HG03460 (cell line): ENCODE measurements around the gene ATPAF2.
"Not testable (repeated sequence)": the region's sequence is repeated elsewhere in the genome, so short reads cannot be mapped to it uniquely, and the experiment has no call there.

Experiments
- ATAC-seq: cut with Tn5 transposase; IDR thresholded peaks from one replicate; pipeline ENCODE4 v1.9.1; 2021; ENCODE audit not compliant: unreplicated experiment

ATPAF2 gene

GRCh38 chr17:18014006-18014405 is 25.0 kb downstream of the ATPAF2 start:
- no peak for ATAC-seq

- no peak for ATAC-seq
These were observed 27.7 kb downstream of the ATPAF2 start for GRCh38 chr17:18011286-18011685.

DNA sequence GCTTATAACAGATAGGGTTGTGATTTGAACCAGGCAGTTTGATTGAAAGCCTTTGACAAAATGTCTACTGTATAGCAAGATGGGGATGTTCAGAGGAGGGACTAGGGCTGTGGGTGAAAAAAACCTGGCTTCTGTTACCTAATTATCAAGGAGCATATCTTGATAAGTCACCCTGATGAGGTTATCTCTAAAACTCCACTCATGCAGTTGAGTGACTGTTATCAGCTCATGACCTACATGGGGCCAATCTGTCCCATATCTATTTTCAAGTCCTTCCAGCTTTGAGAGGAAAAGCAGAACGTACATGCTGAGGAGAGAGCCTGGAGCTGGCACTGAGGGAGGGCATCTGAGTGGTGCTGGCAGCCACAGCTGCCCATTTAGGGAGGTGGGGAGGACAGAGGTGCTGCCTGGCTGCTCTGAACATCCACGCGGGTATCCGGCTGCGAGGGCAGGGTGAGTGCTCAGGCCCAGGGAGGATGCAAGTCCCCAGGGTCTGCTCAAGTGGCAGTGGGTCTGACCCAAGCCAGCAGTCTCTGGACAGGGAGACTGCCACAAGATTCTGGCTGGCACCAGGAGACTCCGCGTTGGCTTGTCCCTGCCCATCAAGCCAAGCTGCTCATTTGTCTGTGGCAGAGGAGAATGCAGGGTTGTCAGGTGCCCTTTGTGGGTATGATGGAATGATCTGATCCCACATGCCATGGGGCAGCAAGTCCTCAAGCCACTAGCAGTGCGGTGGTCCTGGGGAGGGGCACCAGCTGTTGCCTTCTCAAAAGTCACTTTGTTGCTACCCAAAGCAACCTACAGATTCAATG is 29.2 kb downstream of the ATPAF2 start:
- ATAC-seq, result no peak

DNA sequence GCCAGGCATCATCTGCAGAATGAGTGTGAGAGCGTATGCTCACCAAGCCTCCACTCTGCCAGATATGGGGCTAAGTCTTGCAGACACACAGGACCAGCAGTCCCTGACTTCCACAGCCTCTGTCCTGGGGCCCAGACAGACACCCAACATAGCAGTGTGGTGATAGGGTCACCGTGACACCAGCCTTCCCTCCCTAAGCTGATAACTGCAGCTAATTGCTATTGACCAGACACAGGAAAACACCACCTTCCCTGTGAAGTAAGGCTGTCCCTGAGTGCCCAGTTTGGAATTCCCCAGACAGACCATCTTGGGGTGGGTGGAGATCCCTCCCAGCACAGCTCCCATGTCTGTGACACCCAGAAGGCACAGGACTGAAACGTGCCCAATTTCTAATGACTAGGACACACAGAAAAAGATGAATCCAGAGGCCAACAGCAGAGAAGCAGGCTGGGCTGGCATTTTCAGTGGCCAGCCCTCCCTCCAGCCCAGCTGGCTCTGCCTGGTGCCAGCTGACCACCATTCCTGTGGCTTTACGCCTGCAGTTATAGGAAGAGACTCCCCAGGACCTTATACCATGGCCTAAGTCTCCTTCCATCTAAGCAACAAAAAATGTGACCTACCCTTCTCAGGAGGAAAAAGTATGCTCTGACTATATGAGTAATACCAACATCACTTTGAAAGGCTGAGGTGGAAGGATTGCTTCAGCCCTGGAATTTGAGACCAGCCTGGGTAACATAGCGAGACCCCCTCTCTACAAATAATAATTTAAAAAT is 30.3 kb downstream of the ATPAF2 start:
- ATAC-seq, result no peak

DNA sequence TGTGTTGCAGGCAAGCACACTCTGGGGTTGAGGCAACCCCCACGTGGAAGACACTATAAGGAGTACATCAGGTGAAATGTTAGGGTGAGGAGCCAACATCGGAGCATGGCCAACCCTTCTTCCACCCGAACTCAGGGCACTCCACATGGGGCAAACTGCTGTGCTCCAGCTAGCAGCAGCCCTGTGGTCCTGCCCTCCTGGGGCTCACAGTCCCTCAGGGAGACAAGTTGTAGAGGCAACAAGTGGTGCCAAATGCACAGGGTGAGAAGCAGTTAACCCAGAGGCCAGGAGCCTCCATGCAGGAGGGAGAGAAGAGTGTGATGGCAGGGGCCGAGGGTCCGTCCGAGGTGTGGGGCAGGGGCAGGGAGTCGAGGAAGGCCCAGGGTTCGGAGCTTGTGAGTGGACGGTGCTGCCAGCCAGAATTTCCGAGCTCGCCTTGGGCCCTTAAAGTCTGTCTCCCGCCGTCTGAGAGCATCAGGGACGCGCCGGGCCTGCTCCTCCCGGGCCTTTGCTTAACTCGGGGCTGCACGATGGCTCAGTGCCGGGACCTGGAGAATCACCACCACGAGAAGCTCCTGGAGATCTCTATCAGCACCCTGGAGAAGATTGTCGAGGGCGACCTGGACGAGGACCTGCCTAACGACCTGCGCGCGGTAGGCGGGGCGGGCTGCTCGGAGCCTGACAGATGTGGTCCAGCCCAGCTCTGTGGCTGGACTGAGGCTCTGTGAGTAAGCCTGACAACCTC is 32.3 kb downstream of the ATPAF2 start:
- no peak for ATAC-seq

DNA sequence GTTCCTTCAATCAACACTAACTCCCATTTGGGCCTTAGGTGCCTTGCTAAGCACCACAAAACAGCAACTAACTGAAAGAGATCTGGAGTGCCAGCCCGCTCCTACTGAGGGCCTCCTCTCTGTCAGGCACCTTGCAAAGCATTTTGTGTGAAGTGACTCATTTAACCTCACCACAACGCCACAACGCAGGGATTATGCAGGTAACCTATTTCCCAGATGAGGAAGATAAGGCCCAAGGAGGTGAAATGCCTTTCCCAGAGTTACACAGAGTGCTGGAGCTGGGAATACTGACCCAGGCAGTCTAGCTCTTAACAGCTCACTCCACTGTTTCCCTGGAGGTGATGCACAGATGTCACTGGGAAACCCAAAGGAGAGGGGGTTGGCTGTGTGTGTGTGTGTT is 33.5 kb downstream of the ATPAF2 start:
- ATAC-seq, result no peak

GRCh38 chr17:18004884-18005305 is 34.1 kb downstream of the ATPAF2 start:
- no peak for ATAC-seq

- no peak for ATAC-seq
These were observed 34.6 kb downstream of the ATPAF2 start for GRCh38 chr17:18004345-18004744.

- no peak for ATAC-seq
These were observed 36.8 kb downstream of the ATPAF2 start for GRCh38 chr17:18002171-18002570.

DNA sequence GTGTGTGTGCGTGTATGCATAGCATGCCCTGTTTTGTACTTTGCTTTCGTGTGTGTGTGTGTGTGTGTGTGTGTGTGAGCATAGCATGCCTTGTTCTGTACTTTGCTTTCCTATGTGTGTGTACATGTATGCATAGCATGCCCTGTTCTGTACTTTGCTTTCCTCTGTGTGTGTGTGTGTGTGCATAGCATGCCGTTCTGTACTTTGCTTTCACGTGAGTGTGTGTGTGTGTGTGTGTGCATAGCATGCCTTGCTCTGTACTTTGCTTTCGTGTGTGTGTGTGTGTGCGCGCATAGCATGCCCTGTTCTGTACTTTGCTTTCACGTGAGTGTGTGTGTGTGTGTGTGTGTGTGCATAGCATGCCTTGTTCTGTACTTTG is 38.9 kb downstream of the ATPAF2 start:
- no peak for ATAC-seq

DNA sequence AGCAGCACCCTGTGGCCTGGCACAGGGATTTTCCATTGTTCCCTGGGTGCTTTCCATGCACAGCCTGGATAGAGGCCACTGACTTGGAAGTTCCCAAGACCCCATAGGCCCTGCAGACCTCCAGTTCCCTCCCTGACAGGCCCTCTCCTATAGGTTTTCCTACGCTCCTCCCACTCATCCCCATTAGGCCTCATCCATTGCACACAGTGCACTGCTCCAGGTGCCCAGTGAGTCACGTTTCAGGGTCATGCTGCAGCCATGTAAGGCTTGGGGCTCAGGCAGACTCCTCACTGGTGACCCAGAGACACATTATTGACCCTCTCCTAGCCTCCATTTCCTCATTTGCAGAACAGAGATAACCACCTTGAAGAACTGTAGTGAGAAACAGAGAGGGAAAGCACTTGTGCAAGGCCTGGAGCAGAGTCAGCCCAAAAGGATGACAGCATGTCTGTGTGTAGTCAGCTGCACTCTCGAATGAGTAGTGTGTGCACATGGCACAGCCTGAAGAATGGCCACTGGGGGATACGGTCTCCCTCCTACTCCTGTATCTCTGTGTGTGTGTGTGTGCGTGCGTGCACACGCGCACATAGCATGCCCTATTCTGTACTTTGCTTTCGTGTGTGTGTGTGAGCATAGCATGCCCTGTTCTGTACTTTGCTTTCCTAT is 39.5 kb downstream of the ATPAF2 start:
- no peak for ATAC-seq

DNA sequence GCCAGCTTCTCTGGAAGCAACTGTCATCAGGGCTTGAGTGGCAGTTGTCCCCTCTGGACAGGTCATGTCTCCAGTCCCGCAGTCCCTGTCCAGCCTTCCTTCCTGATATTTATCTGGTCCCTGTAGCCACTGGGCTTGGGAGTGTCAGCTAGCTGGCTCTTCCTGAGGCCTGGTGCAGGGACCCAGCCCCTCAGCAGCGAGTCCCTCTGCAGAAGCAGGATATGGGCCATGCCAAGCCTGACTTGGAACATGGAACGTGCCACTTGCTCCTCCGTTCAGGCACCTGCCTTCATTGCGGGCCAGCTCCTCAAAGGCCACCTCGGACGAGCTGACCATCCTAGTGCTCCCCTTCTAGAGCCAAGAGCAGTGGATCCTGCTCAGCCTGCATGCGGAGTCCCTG is 40.0 kb downstream of the ATPAF2 start:
- no peak for ATAC-seq

- not testable (repeated sequence) for ATAC-seq
These were observed 43.1 kb downstream of the ATPAF2 start for GRCh38 chr17:17995887-17996286.

DNA sequence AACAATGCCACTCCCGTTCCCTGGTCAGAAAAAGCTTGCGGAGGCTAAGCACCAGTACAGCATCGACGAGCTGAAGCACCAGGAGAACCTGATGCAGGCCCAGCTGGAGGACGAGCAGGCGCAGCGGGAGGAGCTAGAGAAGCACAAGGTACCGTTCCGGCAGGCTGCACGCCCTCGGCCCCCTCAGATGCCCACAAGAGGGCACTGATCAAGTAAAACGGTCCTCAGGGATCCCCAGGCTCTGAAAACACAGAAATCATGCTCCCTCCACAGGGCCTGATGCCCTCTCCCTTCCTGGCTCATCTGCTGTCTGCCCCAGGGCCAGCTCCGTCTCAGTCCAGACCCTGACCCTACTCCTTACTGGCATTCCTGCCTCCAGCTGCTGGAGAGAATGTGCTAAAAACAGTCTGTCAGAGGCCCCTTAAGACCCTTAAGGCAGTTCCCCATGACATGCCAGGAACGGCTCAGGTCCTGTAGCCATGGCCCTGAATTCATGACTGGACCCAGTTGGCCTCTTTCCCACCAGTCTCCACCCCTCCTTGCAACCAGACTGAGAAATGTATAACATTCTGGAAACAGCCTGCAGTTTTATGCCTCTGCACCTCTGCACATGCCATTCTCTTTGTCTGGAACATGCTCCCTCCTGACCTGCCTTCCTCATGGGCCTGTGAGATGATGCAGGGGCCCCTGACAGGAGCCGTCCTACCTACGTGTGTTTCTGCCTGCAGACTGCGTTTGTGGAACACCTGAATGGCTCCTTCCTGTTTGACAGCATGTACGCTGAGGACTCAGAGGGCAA is 44.5 kb downstream of the ATPAF2 start:
- ATAC-seq, result no peak

GRCh38 chr17:17993852-17994251 is 45.1 kb downstream of the ATPAF2 start:
- no peak for ATAC-seq

- no peak for ATAC-seq
These were observed 45.6 kb downstream of the ATPAF2 start for GRCh38 chr17:17993366-17993765.

DNA sequence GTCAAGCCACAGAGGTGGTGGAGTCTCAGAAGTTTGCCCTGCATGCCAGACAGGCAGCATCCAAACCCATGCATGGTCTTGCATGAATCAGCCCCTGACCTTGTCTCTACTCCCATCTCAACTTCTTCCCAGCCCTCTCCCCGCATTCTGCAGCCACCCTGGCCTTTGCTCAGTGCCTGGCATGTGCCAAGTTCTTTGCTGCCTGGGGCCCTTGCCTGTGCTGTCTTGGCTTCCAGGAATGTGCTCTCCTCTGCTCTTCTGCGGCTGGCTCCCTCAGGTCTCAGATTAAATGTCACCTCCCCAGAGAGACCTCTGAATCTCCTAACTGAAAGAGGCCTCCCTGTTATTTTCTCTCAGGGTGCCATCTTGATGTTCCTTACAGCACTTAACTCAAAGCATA is 48.7 kb downstream of the ATPAF2 start:
- no peak for ATAC-seq

GRCh38 chr17:17989618-17990017 is 49.4 kb downstream of the ATPAF2 start:
- no peak for ATAC-seq

DNA sequence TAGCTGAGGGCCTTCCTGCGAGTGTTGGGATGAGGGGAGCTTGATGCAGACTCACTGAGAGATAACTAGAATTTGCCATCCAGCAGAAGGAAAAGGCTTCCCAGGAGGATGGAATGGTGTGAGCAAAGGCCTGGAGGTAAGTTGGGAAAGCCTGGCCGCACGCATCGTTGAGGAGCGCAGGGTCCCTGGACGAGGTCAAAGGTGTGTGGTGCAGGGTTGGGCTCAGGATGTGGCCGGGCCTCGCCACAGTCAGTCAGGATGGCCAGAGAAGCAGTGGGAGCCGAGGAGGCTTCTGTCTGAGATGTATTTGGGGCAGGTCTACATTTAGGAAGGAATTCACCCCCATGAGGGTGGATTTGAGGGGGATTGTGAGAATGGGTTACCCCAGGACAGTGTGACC is 49.9 kb downstream of the ATPAF2 start:
- ATAC-seq, result no peak

DNA sequence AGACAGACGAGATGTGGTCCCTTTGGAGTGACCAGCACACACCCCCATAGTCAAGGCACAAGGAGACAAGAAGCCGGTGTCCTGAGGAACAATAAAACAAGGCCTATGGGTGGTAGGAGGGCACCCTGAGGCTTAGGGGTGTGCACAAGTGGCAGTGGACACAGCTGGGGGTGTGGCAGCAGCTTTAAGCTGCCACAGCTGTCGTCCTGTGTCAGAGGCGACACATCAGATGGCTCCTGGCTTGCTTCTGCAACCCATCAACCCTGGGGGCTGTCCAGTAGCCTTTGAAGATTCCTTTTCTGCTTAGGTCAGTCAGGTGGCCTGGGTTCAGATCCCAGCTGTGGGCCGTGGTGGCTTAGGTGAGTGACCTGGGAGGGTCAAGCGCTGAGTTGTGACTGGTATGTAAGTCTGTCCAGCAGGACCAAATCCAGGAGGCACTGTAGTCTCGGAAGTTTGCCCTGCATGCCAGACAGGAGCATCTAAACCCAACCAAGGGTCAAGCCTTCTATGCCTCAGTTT is 50.5 kb downstream of the ATPAF2 start:
- ATAC-seq, result no peak
